Erythroblast (primary cell): ENCODE data around the gene RNF141.

Experiments
- GATA1 ChIP-seq: IDR thresholded peaks from 2 replicates; pipeline ENCODE4 v1.6.1; 2011; ENCODE audit warnings: low read depth, mild to moderate bottlenecking, control low read depth, low read length, moderate library complexity
- POLR2A ChIP-seq: IDR thresholded peaks from 2 replicates; pipeline ENCODE4 v1.6.1; 2011; ENCODE audit warnings: mild to moderate bottlenecking, low read length

- TF ChIP-seq POLR2A (no peak), GATA1 (no peak)
Observed at GRCh38 chr11:10496296-10496936, 44.6 kb downstream of the RNF141 start.
